GM18951 (cell line): ENCODE results near the gene TERT.
"Not testable (repeated sequence)": the region's sequence is repeated elsewhere in the genome, so short reads cannot be mapped to it uniquely, and the experiment has no call there.

Source experiments
- POLR2A ChIP-seq: IDR thresholded peaks from 4 replicates; pipeline ENCODE4 v1.6.1; 2011; ENCODE audit warnings: mild to moderate bottlenecking; ENCODE audit not compliant: insufficient read length, insufficient read depth; ENCODE audit errors: extremely low read depth
- in situ Hi-C: fragments of 300-500 bp; cut with MboI; formaldehyde crosslinking; loops from one replicate; pipeline ENCODE4 v1.12.0; 2022; ENCODE audit warnings: low sequenced_read_pairs, mixed read lengths, inconsistent platforms; ENCODE audit not compliant: unreplicated experiment

Gene TERT

GRCh38 chr5:1288439-1289335 lies 6.2 kb downstream of the TERT start:
- TF ChIP-seq POLR2A = no peak
- in situ Hi-C loops = no loop called here

GRCh38 chr5:1285883-1286291 lies 9.0 kb downstream of the TERT start:
- no peak for TF ChIP-seq POLR2A
- in situ Hi-C loops = no loop called here

- in situ Hi-C loops = no loop called here
- no peak for TF ChIP-seq POLR2A
These were observed 9.7 kb downstream of the TERT start for GRCh38 chr5:1285141-1285540.

- in situ Hi-C loops = not testable (repeated sequence)
These were observed 10.4 kb downstream of the TERT start for GRCh38 chr5:1284336-1284970.

GRCh38 chr5:1283729-1284041 lies 11.2 kb downstream of the TERT start:
- in situ Hi-C loops = not testable (repeated sequence)

GRCh38 chr5:1282993-1283728 lies 11.7 kb downstream of the TERT start:
- in situ Hi-C loops = not testable (repeated sequence)

GRCh38 chr5:1282131-1282992 lies 12.5 kb downstream of the TERT start:
- no peak for TF ChIP-seq POLR2A
- in situ Hi-C loops = no loop called here

GRCh38 chr5:1281038-1281882 lies 13.6 kb downstream of the TERT start:
- no peak for TF ChIP-seq POLR2A
- in situ Hi-C loops = no loop called here

GRCh38 chr5:1280177-1281037 lies 14.5 kb downstream of the TERT start:
- in situ Hi-C loops = no loop called here
- TF ChIP-seq POLR2A = no peak

GRCh38 chr5:1279443-1280151 lies 15.3 kb downstream of the TERT start:
- no peak for TF ChIP-seq POLR2A
- in situ Hi-C loops = no loop called here
